Effector memory CD4-positive, alpha-beta T cell (primary cell): ENCODE data around the gene SLC9B1.

Source experiments
- DNase-seq, 3 donors: peaks; one replicate each; pipeline ENCODE4 v3.0.0-alpha.2; 2020
- H3K27ac ChIP-seq: 2 replicates; pipeline ENCODE4 v1.7.0; 2013; ENCODE audit warnings: mild to moderate bottlenecking, low read length, moderate library complexity; ENCODE audit not compliant: insufficient read depth, poor library complexity, severe bottlenecking
- H3K27me3 ChIP-seq: replicated peaks from 2 replicates; pipeline ENCODE4 v1.7.0; 2013; ENCODE audit warnings: mild to moderate bottlenecking, low read length; ENCODE audit not compliant: insufficient read depth, control insufficient read depth, poor library complexity, severe bottlenecking
- H3K36me3 ChIP-seq: 2 replicates; pipeline ENCODE4 v1.7.0; 2013; ENCODE audit warnings: mild to moderate bottlenecking, low read length, moderate library complexity; ENCODE audit not compliant: control insufficient read depth, insufficient read depth
- H3K4me1 ChIP-seq: 2 replicates; pipeline ENCODE4 v1.7.0; 2013; ENCODE audit warnings: low read length, mild to moderate bottlenecking; ENCODE audit not compliant: control insufficient read depth, insufficient read depth, poor library complexity, severe bottlenecking
- H3K4me3 ChIP-seq: 2 replicates; pipeline ENCODE4 v1.7.0; 2013; ENCODE audit warnings: low read length, low read depth, mild to moderate bottlenecking; ENCODE audit not compliant: insufficient read depth, poor library complexity, severe bottlenecking
- H3K9me3 ChIP-seq: 2 replicates; pipeline ENCODE4 v1.7.0; 2013; ENCODE audit warnings: mild to moderate bottlenecking, low read length, moderate library complexity; ENCODE audit not compliant: control insufficient read depth

The SLC9B1 gene

GRCh38 chr4:103044183-103044582 is 24.7 kb upstream of the SLC9B1 start:
- H3K27ac ChIP-seq = no peak overlapping the region
- no peaks in the 10 kb centered on the region for H3K4me1 ChIP-seq
- no peaks in the 10 kb centered on the region for H3K27me3 ChIP-seq
- peaks cover 17% of the 10 kb centered on the region for H3K36me3 ChIP-seq
- H3K4me3 ChIP-seq = no peak overlapping the region
- DNase-seq = no peak
- H3K9me3 ChIP-seq = no peaks in the 10 kb centered on the region

- DNase-seq = no peak
- Histone ChIP-seq H3K4me1 (no peaks in the 10 kb centered on the region), H3K9me3 (no peaks in the 10 kb centered on the region), H3K27ac (no peak overlapping the region), H3K27me3 (no peaks in the 10 kb centered on the region), H3K4me3 (no peak overlapping the region), H3K36me3 (no peaks in the 10 kb centered on the region)
Observed at GRCh38 chr4:103036169-103036568, 16.7 kb upstream of the SLC9B1 start.

- H3K36me3 ChIP-seq = peaks cover 10% of the 10 kb centered on the region
- no peak overlapping the region for H3K4me3 ChIP-seq
- H3K4me1 ChIP-seq = no peaks in the 10 kb centered on the region
- no peak overlapping the region for H3K27ac ChIP-seq
- H3K9me3 ChIP-seq = no peaks in the 10 kb centered on the region
- DNase-seq = no peak
- H3K27me3 ChIP-seq = no peaks in the 10 kb centered on the region
Observed at GRCh38 chr4:103032574-103032973, 13.1 kb upstream of the SLC9B1 start.

GRCh38 chr4:103030791-103031190 is 11.3 kb upstream of the SLC9B1 start:
- DNase-seq = no peak
- Histone ChIP-seq H3K27ac (no peak overlapping the region), H3K4me3 (no peak overlapping the region), H3K36me3 (peaks cover 10% of the 10 kb centered on the region), H3K9me3 (no peaks in the 10 kb centered on the region), H3K4me1 (no peaks in the 10 kb centered on the region), H3K27me3 (no peaks in the 10 kb centered on the region)

GRCh38 chr4:103029300-103029699 is 9.8 kb upstream of the SLC9B1 start:
- DNase-seq = no peak
- H3K9me3 ChIP-seq = no peaks in the 10 kb centered on the region
- H3K27me3 ChIP-seq = no peaks in the 10 kb centered on the region
- H3K4me3 ChIP-seq = no peak overlapping the region
- H3K27ac ChIP-seq = no peak overlapping the region
- peaks cover 13% of the 10 kb centered on the region for H3K36me3 ChIP-seq
- H3K4me1 ChIP-seq = no peaks in the 10 kb centered on the region

GRCh38 chr4:103026868-103027267 is 7.4 kb upstream of the SLC9B1 start:
- Histone ChIP-seq H3K9me3 (no peaks in the 10 kb centered on the region), H3K27me3 (no peaks in the 10 kb centered on the region), H3K36me3 (peaks cover 13% of the 10 kb centered on the region), H3K27ac (no peak overlapping the region), H3K4me1 (no peaks in the 10 kb centered on the region), H3K4me3 (no peak overlapping the region)
- no peak for DNase-seq

- no peak for DNase-seq
- Histone ChIP-seq H3K9me3 (no peaks in the 10 kb centered on the region), H3K4me3 (no peak overlapping the region), H3K27ac (no peak overlapping the region), H3K36me3 (peaks cover 13% of the 10 kb centered on the region), H3K27me3 (no peaks in the 10 kb centered on the region), H3K4me1 (no peaks in the 10 kb centered on the region)
Observed at GRCh38 chr4:103024996-103025395, 5.5 kb upstream of the SLC9B1 start.

- peaks cover 6% of the 10 kb centered on the region for H3K4me1 ChIP-seq
- H3K27ac ChIP-seq = no peak overlapping the region
- H3K36me3 ChIP-seq = peaks cover 3% of the 10 kb centered on the region
- H3K27me3 ChIP-seq = no peaks in the 10 kb centered on the region
- no peak for DNase-seq
- no peaks in the 10 kb centered on the region for H3K9me3 ChIP-seq
- no peak overlapping the region for H3K4me3 ChIP-seq
Observed at GRCh38 chr4:103021120-103021519, 1.6 kb upstream of the SLC9B1 start.

GRCh38 chr4:103018391-103019307 is 856 bp downstream of the SLC9B1 start:
- Histone ChIP-seq H3K4me3 (peak overlapping the region; percentile 65), H3K36me3 (no peaks in the 10 kb centered on the region), H3K27me3 (no peaks in the 10 kb centered on the region), H3K4me1 (peaks cover 6% of the 10 kb centered on the region), H3K9me3 (no peaks in the 10 kb centered on the region), H3K27ac (peak overlapping the region; percentile 77)
- no peak for DNase-seq

GRCh38 chr4:103012551-103012950 is 7.0 kb downstream of the SLC9B1 start:
- H3K9me3 ChIP-seq = no peaks in the 10 kb centered on the region
- H3K4me1 ChIP-seq = no peaks in the 10 kb centered on the region
- no peak overlapping the region for H3K27ac ChIP-seq
- no peaks in the 10 kb centered on the region for H3K27me3 ChIP-seq
- H3K36me3 ChIP-seq = no peaks in the 10 kb centered on the region
- no peak overlapping the region for H3K4me3 ChIP-seq
- DNase-seq = no peak
